Progenitor cell of endocrine pancreas (in vitro differentiated cells): ENCODE data around the gene PDCD5. TPM values are rescaled to one million over a fixed set of nuclear protein-coding genes. Genes with fewer than 3 reads are reported as not detected.

Source experiments
- DNase-seq: peaks from one replicate; pipeline ENCODE4 v3.0.0; 2021; ENCODE audit warnings: low spot score; ENCODE audit not compliant: unreplicated experiment
- H3K27ac Mint-ChIP-seq: 2 replicates; pipeline ENCODE4 v1.8.0; 2021; ENCODE audit warnings: mild to moderate bottlenecking, moderate library complexity, mixed read lengths
- H3K27me3 Mint-ChIP-seq: 2 replicates; pipeline ENCODE4 v1.8.0; 2021; ENCODE audit warnings: mixed read lengths
- H3K36me3 Mint-ChIP-seq: 2 replicates; pipeline ENCODE4 v1.8.0; 2022; ENCODE audit warnings: mixed read lengths; ENCODE audit not compliant: insufficient read depth
- H3K4me1 Mint-ChIP-seq: 2 replicates; pipeline ENCODE4 v1.8.0; 2021; ENCODE audit warnings: low read depth, mixed read lengths
- H3K4me3 Mint-ChIP-seq: 2 replicates; pipeline ENCODE4 v1.8.0; 2021; ENCODE audit warnings: low read depth, mild to moderate bottlenecking, moderate library complexity, mixed read lengths
- H3K9me3 Mint-ChIP-seq: 2 replicates; pipeline ENCODE4 v1.8.0; 2021; ENCODE audit warnings: low read depth, mixed read lengths
- CTCF ChIP-seq: fragments of 200-600 bp; sonication (generic); IDR thresholded peaks from one replicate; pipeline ENCODE4 v1.5.0; 2021; ENCODE audit warnings: antibody characterized with exemption, mild to moderate bottlenecking; ENCODE audit not compliant: unreplicated experiment
- total RNA-seq: library from RNA; stranded (reverse); gene quantifications from 2 replicates; pipeline ENCODE4 v1.2.1, GENCODE V29; 2021

PDCD5 gene
- total RNA-seq, 1 donor from 2014 or later: 106 TPM

- no peak for DNase-seq
- Mint-ChIP-seq H3K9me3 (no peaks in the 10 kb centered on the region), H3K4me1 (no peaks in the 10 kb centered on the region), H3K27ac (no peak overlapping the region), H3K36me3 (peaks cover 20% of the 10 kb centered on the region), H3K27me3 (no peaks in the 10 kb centered on the region), H3K4me3 (no peak overlapping the region)
- TF ChIP-seq CTCF: no peak
These were observed 46.8 kb downstream of the PDCD5 start for GRCh38 chr19:32627714-32628270.

- H3K9me3 Mint-ChIP-seq: no peaks in the 10 kb centered on the region
- H3K36me3 Mint-ChIP-seq: peaks cover 12% of the 10 kb centered on the region
- H3K27ac Mint-ChIP-seq: no peak overlapping the region
- H3K4me1 Mint-ChIP-seq: no peaks in the 10 kb centered on the region
- no peak for TF ChIP-seq CTCF
- no peak for DNase-seq
- H3K4me3 Mint-ChIP-seq: no peak overlapping the region
- H3K27me3 Mint-ChIP-seq: no peaks in the 10 kb centered on the region
These were observed 49.3 kb downstream of the PDCD5 start for GRCh38 chr19:32630338-32630737.

- H3K9me3 Mint-ChIP-seq: no peaks in the 10 kb centered on the region
- no peak overlapping the region for H3K4me3 Mint-ChIP-seq
- H3K36me3 Mint-ChIP-seq: peaks cover 16% of the 10 kb centered on the region
- no peaks in the 10 kb centered on the region for H3K27me3 Mint-ChIP-seq
- no peak for TF ChIP-seq CTCF
- no peak overlapping the region for H3K27ac Mint-ChIP-seq
- no peak for DNase-seq
- H3K4me1 Mint-ChIP-seq: no peaks in the 10 kb centered on the region
These were observed 50.4 kb downstream of the PDCD5 start for GRCh38 chr19:32631381-32631780.

Other genes starting within 250 kb of the PDCD5 start
- 42.3 and 43.2 TPM in 2 replicates for gene ZNF507, start 235.6 kb upstream of the PDCD5 start, total RNA-seq
- gene DPY19L3, start 175.4 kb upstream of the PDCD5 start, total RNA-seq: 205 and 213 TPM in 2 replicates
- gene ANKRD27, start 94.0 kb downstream of the PDCD5 start, total RNA-seq: 29.1 and 36.4 TPM in 2 replicates
- 0.09 and 0.10 TPM in 2 replicates for gene RGS9BP, start 94.7 kb downstream of the PDCD5 start, total RNA-seq
- gene NUDT19, start 110.6 kb downstream of the PDCD5 start, total RNA-seq: 11.8 and 13.2 TPM in 2 replicates
- 0.29 and 0.33 TPM in 2 replicates for gene TDRD12, start 138.6 kb downstream of the PDCD5 start, total RNA-seq